Effector memory CD4-positive, alpha-beta T cell (primary cell): ENCODE data around the gene MRPL28.

ENCODE experiments used
- DNase-seq, 3 donors: peaks; one replicate each; pipeline ENCODE4 v3.0.0-alpha.2; 2020
- H3K27ac ChIP-seq: 2 replicates; pipeline ENCODE4 v1.7.0; 2013; ENCODE audit warnings: mild to moderate bottlenecking, low read length, moderate library complexity; ENCODE audit not compliant: insufficient read depth, poor library complexity, severe bottlenecking
- H3K27me3 ChIP-seq: replicated peaks from 2 replicates; pipeline ENCODE4 v1.7.0; 2013; ENCODE audit warnings: mild to moderate bottlenecking, low read length; ENCODE audit not compliant: insufficient read depth, control insufficient read depth, poor library complexity, severe bottlenecking
- H3K36me3 ChIP-seq: 2 replicates; pipeline ENCODE4 v1.7.0; 2013; ENCODE audit warnings: mild to moderate bottlenecking, low read length, moderate library complexity; ENCODE audit not compliant: control insufficient read depth, insufficient read depth
- H3K4me1 ChIP-seq: 2 replicates; pipeline ENCODE4 v1.7.0; 2013; ENCODE audit warnings: low read length, mild to moderate bottlenecking; ENCODE audit not compliant: control insufficient read depth, insufficient read depth, poor library complexity, severe bottlenecking
- H3K4me3 ChIP-seq: 2 replicates; pipeline ENCODE4 v1.7.0; 2013; ENCODE audit warnings: low read length, low read depth, mild to moderate bottlenecking; ENCODE audit not compliant: insufficient read depth, poor library complexity, severe bottlenecking
- H3K9me3 ChIP-seq: 2 replicates; pipeline ENCODE4 v1.7.0; 2013; ENCODE audit warnings: mild to moderate bottlenecking, low read length, moderate library complexity; ENCODE audit not compliant: control insufficient read depth

The MRPL28 gene

GRCh38 chr16:401468-402348 is 31.4 kb upstream of the MRPL28 start, which contains the start of gene DECR2:
DECR2 (plus strand) TSS chr16:401885; CDS start chr16:401964, 79 bp downstream.
- H3K27me3 ChIP-seq = no peaks in the 10 kb centered on the region
- DNase-seq = peak; percentile 97
- no peaks in the 10 kb centered on the region for H3K9me3 ChIP-seq
- H3K4me1 ChIP-seq = peaks cover 2% of the 10 kb centered on the region
- peak within 1 kb of the TSS; percentile 82 for H3K27ac ChIP-seq
- peak within 1 kb of the TSS; percentile 81 for H3K4me3 ChIP-seq
- no peaks in the 10 kb centered on the region for H3K36me3 ChIP-seq

GRCh38 chr16:400061-400591 is 29.8 kb upstream of the MRPL28 start:
- Histone ChIP-seq H3K9me3 (no peaks in the 10 kb centered on the region), H3K36me3 (no peaks in the 10 kb centered on the region), H3K4me1 (peaks cover 2% of the 10 kb centered on the region), H3K27ac (no peak overlapping the region), H3K27me3 (no peaks in the 10 kb centered on the region), H3K4me3 (peak overlapping the region; percentile 81)
- DNase-seq = no peak

DNA sequence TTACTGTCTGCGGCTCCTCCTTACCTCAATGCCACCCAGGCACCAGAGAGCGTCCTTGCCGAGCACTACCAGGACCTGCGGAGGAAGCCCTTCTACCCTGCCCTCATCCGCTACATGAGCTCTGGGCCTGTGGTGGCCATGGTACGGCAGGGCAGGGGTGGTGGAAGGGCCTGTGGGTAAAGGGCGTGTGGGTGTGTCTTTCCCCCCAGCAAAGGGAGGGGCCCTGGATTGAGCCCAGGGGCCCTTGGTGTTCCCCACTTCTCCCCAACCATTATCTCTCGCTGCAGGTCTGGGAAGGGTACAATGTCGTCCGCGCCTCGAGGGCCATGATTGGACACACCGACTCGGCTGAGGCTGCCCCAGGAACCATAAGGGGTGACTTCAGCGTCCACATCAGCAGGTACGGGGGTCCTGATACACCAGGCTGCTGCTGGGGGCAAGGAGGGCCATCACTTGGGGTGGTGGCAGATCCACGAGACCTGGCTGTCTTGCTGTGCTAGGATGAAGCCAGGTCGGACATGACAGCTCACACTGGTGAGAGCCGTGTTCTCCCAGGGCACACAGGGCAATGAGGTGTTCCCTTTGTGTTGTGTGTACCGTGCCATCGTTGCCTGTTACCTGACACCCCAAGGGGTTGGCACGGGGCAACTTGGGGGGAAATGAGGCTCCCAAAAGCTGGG is 29.1 kb upstream of the MRPL28 start:
- H3K4me1 ChIP-seq = peaks cover 2% of the 10 kb centered on the region
- H3K27ac ChIP-seq = no peak overlapping the region
- no peak for DNase-seq
- H3K27me3 ChIP-seq = no peaks in the 10 kb centered on the region
- H3K9me3 ChIP-seq = no peaks in the 10 kb centered on the region
- no peaks in the 10 kb centered on the region for H3K36me3 ChIP-seq
- no peak overlapping the region for H3K4me3 ChIP-seq

GRCh38 chr16:398561-399339 is 28.4 kb upstream of the MRPL28 start:
- Histone ChIP-seq H3K27me3 (no peaks in the 10 kb centered on the region), H3K27ac (no peak overlapping the region), H3K9me3 (no peaks in the 10 kb centered on the region), H3K36me3 (no peaks in the 10 kb centered on the region), H3K4me3 (no peak overlapping the region), H3K4me1 (peaks cover 2% of the 10 kb centered on the region)
- DNase-seq = no peak

- Histone ChIP-seq H3K27ac (no peak overlapping the region), H3K27me3 (no peaks in the 10 kb centered on the region), H3K9me3 (no peaks in the 10 kb centered on the region), H3K36me3 (no peaks in the 10 kb centered on the region), H3K4me1 (peaks cover 2% of the 10 kb centered on the region), H3K4me3 (no peak overlapping the region)
- DNase-seq = no peak
Observed at GRCh38 chr16:397736-398332, 27.5 kb upstream of the MRPL28 start.

DNA sequence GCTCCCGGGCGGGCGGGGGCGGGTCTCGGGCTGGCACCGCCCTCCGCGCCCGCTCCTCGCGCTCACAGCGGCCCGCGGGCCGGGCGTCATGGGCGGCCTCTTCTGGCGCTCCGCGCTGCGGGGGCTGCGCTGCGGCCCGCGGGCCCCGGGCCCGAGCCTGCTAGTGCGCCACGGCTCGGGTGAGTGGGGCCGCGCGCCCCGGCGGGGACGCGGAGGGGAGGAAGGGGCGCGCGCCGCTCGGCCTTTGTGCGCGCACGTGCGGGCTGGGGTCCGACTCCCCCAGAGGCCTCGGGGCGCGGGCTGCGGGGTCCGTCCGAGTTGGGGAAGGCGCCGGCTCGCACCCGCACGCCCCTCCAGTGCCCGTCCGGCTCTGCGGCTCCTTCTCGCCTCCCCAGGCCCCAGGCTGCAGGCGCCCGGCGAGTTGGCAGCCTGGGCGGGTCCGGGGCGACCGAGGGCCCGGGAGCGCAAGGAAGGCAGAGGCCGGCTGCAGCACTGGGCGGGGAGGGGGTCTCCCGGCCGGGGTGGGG is 26.9 kb upstream of the MRPL28 start, which contains the start of gene NME4:
TSS of gene NME4 (plus strand) at position 65 of the 527 bp plus-strand sequence. CDS start at position 89, 24 bp downstream.
- DNase-seq = no peak
- Histone ChIP-seq H3K27me3 (no peaks in the 10 kb centered on the region), H3K4me1 (peaks cover 2% of the 10 kb centered on the region), H3K27ac (no peak within 1 kb of the TSS), H3K36me3 (no peaks in the 10 kb centered on the region), H3K9me3 (no peaks in the 10 kb centered on the region), H3K4me3 (peak within 1 kb of the TSS; percentile 25)

- H3K27ac ChIP-seq = no peak overlapping the region
Observed at GRCh38 chr16:396605-397004, 26.3 kb upstream of the MRPL28 start.

GRCh38 chr16:396199-396598 is 25.9 kb upstream of the MRPL28 start:
- Histone ChIP-seq H3K9me3 (no peaks in the 10 kb centered on the region), H3K27me3 (no peaks in the 10 kb centered on the region), H3K27ac (no peak overlapping the region), H3K4me3 (no peak overlapping the region), H3K36me3 (no peaks in the 10 kb centered on the region), H3K4me1 (peaks cover 2% of the 10 kb centered on the region)
- DNase-seq = no peak

More at GRCh38 chr16:396605-397004, 26.3 kb upstream of the MRPL28 start:
- DNase-seq = no peak
- Histone ChIP-seq H3K4me1 (peaks cover 2% of the 10 kb centered on the region), H3K9me3 (no peaks in the 10 kb centered on the region), H3K36me3 (no peaks in the 10 kb centered on the region), H3K4me3 (no peak overlapping the region), H3K27me3 (no peaks in the 10 kb centered on the region)

GRCh38 chr16:392450-393030 is 22.2 kb upstream of the MRPL28 start:
- DNase-seq = no peak
- H3K4me3 ChIP-seq = no peak overlapping the region
- no peaks in the 10 kb centered on the region for H3K9me3 ChIP-seq
- H3K27me3 ChIP-seq = no peaks in the 10 kb centered on the region
- H3K4me1 ChIP-seq = no peaks in the 10 kb centered on the region
- no peak overlapping the region for H3K27ac ChIP-seq
- H3K36me3 ChIP-seq = no peaks in the 10 kb centered on the region
